Neural crest cell (in vitro differentiated cells): ENCODE measurements around the gene SIPA1. TPM values are rescaled to one million over a fixed set of nuclear protein-coding genes. Genes with fewer than 3 reads are reported as not detected.
A peak's percentile ranks its signal among the peaks of the same experiment; 100 is the strongest.
"Not testable (repeated sequence)": the region's sequence is repeated elsewhere in the genome, so short reads cannot be mapped to it uniquely, and the experiment has no call there.

Source experiments
- DNase-seq: peaks from one replicate; pipeline ENCODE4 v3.0.0; 2021; ENCODE audit warnings: low read depth, mixed read lengths, low spot score
- H3K27ac Mint-ChIP-seq: one replicate; pipeline ENCODE4 v1.8.0; 2021; ENCODE audit warnings: mild to moderate bottlenecking, mixed read lengths; ENCODE audit not compliant: unreplicated experiment
- H3K27me3 Mint-ChIP-seq: 2 replicates; pipeline ENCODE4 v1.8.0; 2021; ENCODE audit warnings: low read depth, mild to moderate bottlenecking, mixed read lengths
- H3K36me3 Mint-ChIP-seq: 2 replicates; pipeline ENCODE4 v1.8.0; 2021; ENCODE audit warnings: low read depth, mild to moderate bottlenecking, mixed read lengths
- H3K4me1 Mint-ChIP-seq: 2 replicates; pipeline ENCODE4 v1.8.0; 2021; ENCODE audit warnings: mixed read lengths
- H3K4me3 Mint-ChIP-seq: one replicate; pipeline ENCODE4 v1.8.0; 2021; ENCODE audit warnings: mild to moderate bottlenecking, mixed read lengths
- H3K9me3 Mint-ChIP-seq: 2 replicates; pipeline ENCODE4 v1.8.0; 2021; ENCODE audit warnings: mixed read lengths
- CTCF ChIP-seq: fragments of 200-600 bp; sonication (generic); conservative IDR thresholded peaks from 2 replicates; pipeline ENCODE4 v1.5.0; 2021; ENCODE audit warnings: antibody characterized with exemption, mild to moderate bottlenecking
- total RNA-seq: library from RNA; stranded (reverse); gene quantifications from 2 replicates; pipeline ENCODE4 v1.2.1, GENCODE V29; 2021

The SIPA1 gene
- total RNA-seq, 1 donor from 2014 or later: 17.5 TPM

- Mint-ChIP-seq H3K36me3 (peaks cover 9% of the 10 kb centered on the region), H3K27me3 (no peaks in the 10 kb centered on the region), H3K9me3 (no peaks in the 10 kb centered on the region), H3K4me3 (peak within 1 kb of the TSS; percentile 92), H3K4me1 (peaks cover 6% of the 10 kb centered on the region), H3K27ac (peak within 1 kb of the TSS; percentile 94)
- peak; percentile 84 for DNase-seq
- TF ChIP-seq CTCF: no peak
Measured at GRCh38 chr11:65662799-65663638, 25.1 kb downstream of the SIPA1 start, which contains the start of gene RELA. Gene RELA (minus strand): TSS chr11:65662916. CDS start chr11:65662832, 84 bp downstream.

- peak overlapping the region; percentile 92 for H3K4me3 Mint-ChIP-seq
- peak overlapping the region; percentile 94 for H3K27ac Mint-ChIP-seq
- TF ChIP-seq CTCF: no peak
- no peaks in the 10 kb centered on the region for H3K27me3 Mint-ChIP-seq
- H3K36me3 Mint-ChIP-seq: peaks cover 9% of the 10 kb centered on the region
- peaks cover 6% of the 10 kb centered on the region for H3K4me1 Mint-ChIP-seq
- no peak for DNase-seq
- H3K9me3 Mint-ChIP-seq: no peaks in the 10 kb centered on the region
Measured at GRCh38 chr11:65663639-65664200, 25.8 kb downstream of the SIPA1 start.

- H3K4me1 Mint-ChIP-seq: no peaks in the 10 kb centered on the region
- peaks cover 6% of the 10 kb centered on the region for H3K27me3 Mint-ChIP-seq
- H3K4me3 Mint-ChIP-seq: no peak overlapping the region
- no peaks in the 10 kb centered on the region for H3K9me3 Mint-ChIP-seq
- no peak for DNase-seq
- no peak for TF ChIP-seq CTCF
- H3K27ac Mint-ChIP-seq: no peak overlapping the region
- no peaks in the 10 kb centered on the region for H3K36me3 Mint-ChIP-seq
Measured at GRCh38 chr11:65672180-65672860, 34.4 kb downstream of the SIPA1 start.

- no peaks in the 10 kb centered on the region for H3K9me3 Mint-ChIP-seq
- H3K4me1 Mint-ChIP-seq: no peaks in the 10 kb centered on the region
- no peak overlapping the region for H3K27ac Mint-ChIP-seq
- no peak overlapping the region for H3K4me3 Mint-ChIP-seq
- H3K27me3 Mint-ChIP-seq: peaks cover 6% of the 10 kb centered on the region
- TF ChIP-seq CTCF: no peak
- no peak for DNase-seq
- no peaks in the 10 kb centered on the region for H3K36me3 Mint-ChIP-seq
Measured at GRCh38 chr11:65672982-65673381, 35.1 kb downstream of the SIPA1 start.

- Mint-ChIP-seq H3K27me3 (peaks cover 25% of the 10 kb centered on the region), H3K36me3 (no peaks in the 10 kb centered on the region), H3K9me3 (no peaks in the 10 kb centered on the region), H3K4me1 (no peaks in the 10 kb centered on the region), H3K27ac (no peak overlapping the region), H3K4me3 (no peak overlapping the region)
- DNase-seq: no peak
- no peak for TF ChIP-seq CTCF
Measured at GRCh38 chr11:65680192-65680743, 42.4 kb downstream of the SIPA1 start.

- H3K36me3 Mint-ChIP-seq, H3K27ac Mint-ChIP-seq, DNase-seq, H3K4me1 Mint-ChIP-seq, H3K9me3 Mint-ChIP-seq, H3K4me3 Mint-ChIP-seq: not testable (repeated sequence)
- H3K27me3 Mint-ChIP-seq: peaks cover 25% of the 10 kb centered on the region
Measured at GRCh38 chr11:65683480-65683879, 45.6 kb downstream of the SIPA1 start.
